HEK293T (cell line): ENCODE results near the gene PAK5.
"Not testable (repeated sequence)": the region's sequence is repeated elsewhere in the genome, so short reads cannot be mapped to it uniquely, and the experiment has no call there.

Experiments
- CTCF ChIA-PET: fragments of 350-600 bp; formaldehyde crosslinking; extraction: SDS; loops from one replicate; lab custom pipeline; 2021; ENCODE audit warnings: antibody characterized with exemption, inconsistent platforms; lab: Yijun Ruan, JAX
- POLR2A ChIA-PET: fragments of 350-600 bp; formaldehyde crosslinking; extraction: SDS; loops from one replicate; lab custom pipeline; 2020; ENCODE audit warnings: antibody characterized with exemption, inconsistent platforms; lab: Yijun Ruan, JAX
- DNase-seq: peaks from one replicate; pipeline ENCODE4 v3.0.0; 2012; ENCODE audit warnings: mixed read lengths; ENCODE audit errors: extremely low spot score
- ARNT ChIP-seq: fragments of 450-650 bp; IDR thresholded peaks from 2 replicates; pipeline ENCODE4 v1.6.1; 2017; ENCODE audit warnings: mild to moderate bottlenecking
- BHLHE40 ChIP-seq: fragments of 450-650 bp; IDR thresholded peaks from 2 replicates; pipeline ENCODE4 v1.6.1; 2016; ENCODE audit warnings: mild to moderate bottlenecking, moderate library complexity, borderline replicate concordance
- CTBP1 ChIP-seq: fragments of 450-650 bp; IDR thresholded peaks from 2 replicates; pipeline ENCODE4 v1.6.1; 2016; ENCODE audit warnings: borderline replicate concordance
- ELF4 ChIP-seq: fragments of 450-650 bp; IDR thresholded peaks from 2 replicates; pipeline ENCODE4 v1.6.1; 2017; ENCODE audit warnings: antibody characterized with exemption
- FOXA1 ChIP-seq: fragments of 450-650 bp; IDR thresholded peaks from 2 replicates; pipeline ENCODE4 v1.6.1; 2016; ENCODE audit warnings: mild to moderate bottlenecking
- FOXK2 ChIP-seq: fragments of 450-650 bp; IDR thresholded peaks from 2 replicates; pipeline ENCODE4 v1.6.1; 2016; ENCODE audit warnings: mild to moderate bottlenecking
- FOXM1 ChIP-seq: fragments of 450-650 bp; IDR thresholded peaks from 2 replicates; pipeline ENCODE4 v1.6.1; 2017; ENCODE audit warnings: mild to moderate bottlenecking, borderline replicate concordance
- HDGF ChIP-seq: fragments of 450-650 bp; IDR thresholded peaks from 2 replicates; pipeline ENCODE4 v1.6.1; 2017; ENCODE audit warnings: antibody characterized with exemption, borderline replicate concordance
- L3MBTL2 ChIP-seq: fragments of 450-650 bp; conservative IDR thresholded peaks from 2 replicates; pipeline ENCODE4 v1.6.1; 2016; ENCODE audit warnings: mild to moderate bottlenecking
- LEF1 ChIP-seq: fragments of 450-650 bp; IDR thresholded peaks from 2 replicates; pipeline ENCODE4 v1.6.1; 2017; ENCODE audit warnings: mild to moderate bottlenecking, borderline replicate concordance
- NFRKB ChIP-seq: fragments of 450-650 bp; IDR thresholded peaks from 2 replicates; pipeline ENCODE4 v1.6.1; 2016; ENCODE audit warnings: mild to moderate bottlenecking, moderate library complexity
- PKNOX1 ChIP-seq: fragments of 450-650 bp; IDR thresholded peaks from 2 replicates; pipeline ENCODE4 v1.6.1; 2016
- SP1 ChIP-seq: fragments of 450-650 bp; IDR thresholded peaks from 2 replicates; pipeline ENCODE4 v1.6.1; 2017
- SUZ12 ChIP-seq: fragments of 450-650 bp; IDR thresholded peaks from 2 replicates; pipeline ENCODE4 v1.6.1; 2016; ENCODE audit warnings: mild to moderate bottlenecking
- TARDBP ChIP-seq: fragments of 450-650 bp; IDR thresholded peaks from 2 replicates; pipeline ENCODE4 v1.6.1; 2016
- ZNF384 ChIP-seq: fragments of 450-650 bp; IDR thresholded peaks from 2 replicates; pipeline ENCODE4 v1.6.1; 2016

Gene PAK5

DNA sequence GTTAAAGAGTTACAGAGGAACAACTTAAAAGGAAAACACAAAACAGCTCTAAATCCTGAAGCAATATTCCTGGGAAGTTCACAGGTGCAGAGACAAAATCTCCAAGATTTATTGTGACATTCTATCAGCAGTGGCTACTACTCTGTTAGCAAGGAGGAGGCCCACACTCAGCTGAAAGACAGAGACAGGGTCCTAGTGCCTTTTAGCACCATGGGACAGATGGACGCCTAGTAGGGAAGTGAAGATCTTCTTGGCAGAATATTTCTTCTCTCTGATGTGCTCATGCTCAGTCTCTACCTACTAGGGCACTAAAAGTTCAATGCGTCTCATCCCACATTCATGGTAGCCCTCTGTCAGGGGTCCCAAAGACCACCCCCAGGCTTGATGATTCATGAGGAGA is 191.1 kb downstream of the PAK5 start:
- POLR2A ChIA-PET = no interaction called here

GRCh38 chr20:9646375-9646774 is 192.5 kb downstream of the PAK5 start:
- no peak for DNase-seq
- TF ChIP-seq ELF4 (no peak), PKNOX1 (no peak), L3MBTL2 (no peak), LEF1 (no peak), FOXA1 (no peak), CTBP1 (no peak), SP1 (no peak), SUZ12 (no peak), ARNT (no peak), TARDBP (no peak), HDGF (no peak), FOXM1 (no peak), ZNF384 (no peak), BHLHE40 (no peak), FOXK2 (no peak), NFRKB (no peak)
- POLR2A ChIA-PET = no interaction called here
- CTCF ChIA-PET = no interaction called here

More for the DNA sequence above, 191.1 kb downstream of the PAK5 start:
- no peak for DNase-seq
- CTCF ChIA-PET = interaction anchor here (1.4 kb wide), 1 partner anchor 31 kb away, joined by 4 read pairs; no protein-coding TSS in a partner anchor
- TF ChIP-seq FOXA1 (no peak), FOXM1 (no peak), NFRKB (no peak), ZNF384 (no peak), ELF4 (no peak)

DNA sequence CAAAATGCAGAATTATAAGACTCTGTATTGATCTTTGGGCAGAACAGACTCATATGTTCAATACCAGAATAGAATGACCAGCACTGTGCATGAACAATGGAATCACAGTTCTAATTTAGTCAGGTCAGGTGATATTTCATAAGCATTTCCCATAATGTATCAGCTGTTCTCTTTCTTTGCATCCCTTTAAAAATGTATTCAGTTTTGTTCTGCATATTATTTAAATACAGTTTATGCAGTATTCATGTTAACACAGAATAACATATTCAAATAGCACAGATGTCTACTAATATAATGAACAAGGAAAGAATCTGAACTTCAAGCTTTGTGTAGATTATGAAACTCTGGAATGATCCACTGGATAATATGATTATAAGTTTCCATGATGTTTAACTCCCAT is 196.0 kb downstream of the PAK5 start:
- DNase-seq = no peak
- CTCF ChIA-PET = no interaction called here

DNA sequence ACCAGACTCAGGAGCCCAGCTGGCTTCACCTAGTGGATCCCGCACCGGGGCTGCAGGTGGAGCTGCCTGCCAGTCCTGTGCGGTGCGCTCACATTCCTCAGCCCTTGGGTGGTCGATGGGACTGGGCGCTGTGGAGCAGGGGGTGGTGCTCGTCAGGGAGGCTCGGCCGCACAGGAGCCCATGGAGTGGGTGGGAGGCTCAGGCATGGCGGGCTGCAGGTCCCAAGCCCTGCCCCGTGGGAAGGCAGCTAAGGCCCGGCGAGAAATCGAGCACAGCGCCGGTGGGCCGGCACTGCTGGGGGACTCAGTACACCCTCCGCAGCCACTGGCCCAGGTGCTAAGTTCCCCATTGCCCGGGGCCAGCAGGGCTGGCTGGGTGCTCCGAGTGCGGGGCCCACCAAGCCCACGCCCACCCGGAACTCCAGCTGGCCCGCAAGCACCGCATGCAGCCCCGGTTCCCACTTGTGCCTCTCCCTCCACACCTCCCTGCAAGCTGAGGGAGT is 197.3 kb downstream of the PAK5 start:
- DNase-seq, POLR2A ChIA-PET: not testable (repeated sequence)

More for the DNA sequence above, 196.0 kb downstream of the PAK5 start:
- TF ChIP-seq CTBP1 = no peak
- TF ChIP-seq LEF1 = no peak
- TF ChIP-seq FOXK2 = no peak
- TF ChIP-seq FOXA1 = no peak
- no peak for TF ChIP-seq L3MBTL2
- no peak for TF ChIP-seq ELF4
- no peak for TF ChIP-seq SP1
- TF ChIP-seq PKNOX1 = no peak
- no peak for TF ChIP-seq TARDBP
- no peak for TF ChIP-seq NFRKB
- TF ChIP-seq BHLHE40 = no peak
- TF ChIP-seq ARNT = no peak
- no peak for TF ChIP-seq SUZ12
- no peak for TF ChIP-seq HDGF
- POLR2A ChIA-PET = no interaction called here

DNA sequence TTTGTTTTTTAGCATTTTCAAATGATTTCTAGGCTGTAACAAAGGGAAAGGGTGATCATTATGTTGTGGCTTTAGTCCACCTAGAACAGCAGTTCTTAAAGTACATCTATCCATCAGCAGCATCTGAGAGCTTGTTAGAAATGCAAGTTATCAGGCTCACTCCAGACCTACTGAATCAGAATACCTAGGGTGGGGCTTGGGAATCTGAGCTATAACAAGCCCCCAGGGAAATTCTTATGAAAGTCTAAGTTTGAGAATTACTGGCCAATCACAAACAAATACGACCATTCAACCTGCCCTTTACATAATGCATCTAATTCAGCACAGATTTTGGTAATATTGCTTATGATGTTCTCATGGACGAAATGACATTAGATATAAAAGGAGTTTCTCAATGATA is 201.0 kb downstream of the PAK5 start:
- ChIA-PET CTCF (no interaction called here), POLR2A (interaction anchor here (0.8 kb wide), 1 partner anchor 797 kb away, joined by 3 read pairs; the partner anchor contains the start of gene SLX4IP)
- no peak for DNase-seq
- TF ChIP-seq ZNF384 = no peak
- no peak for TF ChIP-seq L3MBTL2
- no peak for TF ChIP-seq NFRKB
- TF ChIP-seq ELF4 = no peak
- TF ChIP-seq SUZ12 = no peak
- TF ChIP-seq FOXA1 = no peak
- TF ChIP-seq TARDBP = no peak
- no peak for TF ChIP-seq FOXM1
- no peak for TF ChIP-seq ARNT
- no peak for TF ChIP-seq HDGF
- no peak for TF ChIP-seq BHLHE40
- TF ChIP-seq PKNOX1 = no peak
- no peak for TF ChIP-seq LEF1

More for the DNA sequence above, 197.3 kb downstream of the PAK5 start:
- CTCF ChIA-PET = not testable (repeated sequence)

GRCh38 chr20:9635750-9636149 is 203.1 kb downstream of the PAK5 start:
- TF ChIP-seq FOXM1 (no peak), SUZ12 (no peak), ZNF384 (no peak), ARNT (no peak), L3MBTL2 (no peak)
- ChIA-PET POLR2A (no interaction called here), CTCF (no interaction called here)
- no peak for DNase-seq

- TF ChIP-seq PKNOX1 (no peak), CTBP1 (no peak), TARDBP (no peak), BHLHE40 (no peak), HDGF (no peak), LEF1 (no peak), L3MBTL2 (no peak), ZNF384 (no peak), SP1 (no peak), FOXM1 (no peak)
- ChIA-PET CTCF (no interaction called here), POLR2A (no interaction called here)
- no peak for DNase-seq
Observed at GRCh38 chr20:9634327-9634726, 204.5 kb downstream of the PAK5 start.
